ENCODE data around the gene NFE2L1.
"Not testable (repeated sequence)": the region's sequence is repeated elsewhere in the genome, so short reads cannot be mapped to it uniquely, and the experiment has no call there.

The NFE2L1 gene, protein sequence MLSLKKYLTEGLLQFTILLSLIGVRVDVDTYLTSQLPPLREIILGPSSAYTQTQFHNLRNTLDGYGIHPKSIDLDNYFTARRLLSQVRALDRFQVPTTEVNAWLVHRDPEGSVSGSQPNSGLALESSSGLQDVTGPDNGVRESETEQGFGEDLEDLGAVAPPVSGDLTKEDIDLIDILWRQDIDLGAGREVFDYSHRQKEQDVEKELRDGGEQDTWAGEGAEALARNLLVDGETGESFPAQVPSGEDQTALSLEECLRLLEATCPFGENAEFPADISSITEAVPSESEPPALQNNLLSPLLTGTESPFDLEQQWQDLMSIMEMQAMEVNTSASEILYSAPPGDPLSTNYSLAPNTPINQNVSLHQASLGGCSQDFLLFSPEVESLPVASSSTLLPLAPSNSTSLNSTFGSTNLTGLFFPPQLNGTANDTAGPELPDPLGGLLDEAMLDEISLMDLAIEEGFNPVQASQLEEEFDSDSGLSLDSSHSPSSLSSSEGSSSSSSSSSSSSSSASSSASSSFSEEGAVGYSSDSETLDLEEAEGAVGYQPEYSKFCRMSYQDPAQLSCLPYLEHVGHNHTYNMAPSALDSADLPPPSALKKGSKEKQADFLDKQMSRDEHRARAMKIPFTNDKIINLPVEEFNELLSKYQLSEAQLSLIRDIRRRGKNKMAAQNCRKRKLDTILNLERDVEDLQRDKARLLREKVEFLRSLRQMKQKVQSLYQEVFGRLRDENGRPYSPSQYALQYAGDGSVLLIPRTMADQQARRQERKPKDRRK

GRCh38 chr17:48047741-48048383 is at the start of gene NFE2L1:
Gene NFE2L1, plus strand, starts transcription at chr17:48048359. Its CDS starts 2,760 bp downstream, at chr17:48051119.
- in situ Hi-C loops (cut with HindIII; ENCODE audit: low sequenced_read_pairs): no loop called here
- peak within 1 kb of the TSS; percentile 74 for H3K4me3 ChIP-seq (ENCODE audit: low read depth, low read length)
- peak; percentile 100 for DNase-seq (ENCODE audit: low read depth)
- TF ChIP-seq, protein P1, sequence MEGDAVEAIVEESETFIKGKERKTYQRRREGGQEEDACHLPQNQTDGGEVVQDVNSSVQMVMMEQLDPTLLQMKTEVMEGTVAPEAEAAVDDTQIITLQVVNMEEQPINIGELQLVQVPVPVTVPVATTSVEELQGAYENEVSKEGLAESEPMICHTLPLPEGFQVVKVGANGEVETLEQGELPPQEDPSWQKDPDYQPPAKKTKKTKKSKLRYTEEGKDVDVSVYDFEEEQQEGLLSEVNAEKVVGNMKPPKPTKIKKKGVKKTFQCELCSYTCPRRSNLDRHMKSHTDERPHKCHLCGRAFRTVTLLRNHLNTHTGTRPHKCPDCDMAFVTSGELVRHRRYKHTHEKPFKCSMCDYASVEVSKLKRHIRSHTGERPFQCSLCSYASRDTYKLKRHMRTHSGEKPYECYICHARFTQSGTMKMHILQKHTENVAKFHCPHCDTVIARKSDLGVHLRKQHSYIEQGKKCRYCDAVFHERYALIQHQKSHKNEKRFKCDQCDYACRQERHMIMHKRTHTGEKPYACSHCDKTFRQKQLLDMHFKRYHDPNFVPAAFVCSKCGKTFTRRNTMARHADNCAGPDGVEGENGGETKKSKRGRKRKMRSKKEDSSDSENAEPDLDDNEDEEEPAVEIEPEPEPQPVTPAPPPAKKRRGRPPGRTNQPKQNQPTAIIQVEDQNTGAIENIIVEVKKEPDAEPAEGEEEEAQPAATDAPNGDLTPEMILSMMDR (IDR thresholded peaks at IDR 0.05; ENCODE audit: low read depth, low read length, missing control alignments): no peak

- TF ChIP-seq, protein P1 (IDR thresholded peaks at IDR 0.05; ENCODE audit: low read depth, low read length, missing control alignments): no peak
- no peak overlapping the region for H3K4me3 ChIP-seq (ENCODE audit: low read depth, low read length)
Measured at GRCh38 chr17:47999582-47999981, 48.6 kb upstream of the NFE2L1 start.

GRCh38 chr17:48001197-48001596 is 47.0 kb upstream of the NFE2L1 start:
- TF ChIP-seq, protein P1 (IDR thresholded peaks at IDR 0.05; ENCODE audit: low read depth, low read length, missing control alignments): no peak
- DNase-seq (ENCODE audit: low read depth): no peak
- in situ Hi-C loops (cut with HindIII; ENCODE audit: low sequenced_read_pairs): no loop called here
- no peak overlapping the region for H3K4me3 ChIP-seq (ENCODE audit: low read depth, low read length)

More at GRCh38 chr17:47999582-47999981, 48.6 kb upstream of the NFE2L1 start:
- in situ Hi-C loops (cut with HindIII; ENCODE audit: low sequenced_read_pairs): loop anchor here (5.0 kb wide), 1 partner anchor 47 kb away; no protein-coding TSS in a partner anchor
- DNase-seq (ENCODE audit: low read depth): no peak

- DNase-seq (ENCODE audit: low read depth); in situ Hi-C loops (cut with HindIII; ENCODE audit: low sequenced_read_pairs); H3K4me3 ChIP-seq (ENCODE audit: low read depth, low read length): not testable (repeated sequence)
Measured at GRCh38 chr17:48001657-48002056, 46.5 kb upstream of the NFE2L1 start.

GRCh38 chr17:48002266-48002915 is 45.8 kb upstream of the NFE2L1 start:
- in situ Hi-C loops (cut with HindIII; ENCODE audit: low sequenced_read_pairs): no loop called here
- no peak overlapping the region for H3K4me3 ChIP-seq (ENCODE audit: low read depth, low read length)
- TF ChIP-seq, protein P1 (IDR thresholded peaks at IDR 0.05; ENCODE audit: low read depth, low read length, missing control alignments): no peak
- DNase-seq (ENCODE audit: low read depth): peak; percentile 71

DNA sequence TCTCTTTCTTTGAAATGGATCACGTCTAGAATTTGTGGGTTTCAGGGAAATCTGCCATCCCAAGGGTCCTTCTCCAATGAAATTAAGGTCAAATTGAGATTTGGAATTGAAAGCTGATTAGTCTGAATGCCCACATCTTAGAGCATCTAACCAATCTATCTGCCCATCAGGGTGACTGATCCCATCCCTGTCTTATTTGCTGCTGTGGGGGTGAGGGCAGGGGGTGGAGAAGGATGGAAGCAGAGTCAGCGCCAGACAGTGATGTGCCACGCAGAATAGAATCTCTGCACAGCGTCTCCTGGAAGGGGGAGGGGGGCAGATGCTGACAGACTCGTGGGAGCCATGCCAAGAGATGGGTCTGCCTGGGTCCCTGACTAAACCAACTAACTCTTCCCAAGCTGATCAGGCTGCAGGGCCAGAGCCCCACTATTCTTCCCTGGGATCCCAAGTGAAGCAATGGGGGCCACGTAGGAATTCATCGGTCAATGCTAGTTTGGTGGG is 45.2 kb upstream of the NFE2L1 start:
- in situ Hi-C loops (cut with HindIII; ENCODE audit: low sequenced_read_pairs): no loop called here
- no peak for DNase-seq (ENCODE audit: low read depth)
- TF ChIP-seq, protein P1 (IDR thresholded peaks at IDR 0.05; ENCODE audit: low read depth, low read length, missing control alignments): no peak
- no peak overlapping the region for H3K4me3 ChIP-seq (ENCODE audit: low read depth, low read length)
